A549 (cell line): ENCODE data around the gene HACL1. TPM values are rescaled to one million over a fixed set of nuclear protein-coding genes. Genes with fewer than 3 reads are reported as not detected.

ENCODE experiments used
- ATAC-seq, 2 experiments: fragments of 200-7000 bp in 1 of 2; fragments of >200 bp in 1 of 2; cut with Nextera tagmentation in 1 of 2; cut with Tn5 transposase in 1 of 2; 3 replicates each; pipeline versions ENCODE4 v1.8.0 to v1.9.1; 2018 to 2020; ENCODE audit warnings: mild to moderate bottlenecking in 1 of 2, moderate library complexity in 1 of 2
- CTCF ChIA-PET: fragments of 300-600 bp; sonication (Branson Sonifier 250); formaldehyde crosslinking; extraction: SDS; loops from one replicate; lab custom pipeline; 2021; ENCODE audit warnings: antibody characterized with exemption, inconsistent platforms; lab: Yijun Ruan, JAX
- POLR2A ChIA-PET: fragments of 350-600 bp; formaldehyde crosslinking; extraction: SDS; loops from one replicate; lab custom pipeline; 2021; ENCODE audit warnings: antibody characterized with exemption, inconsistent platforms; lab: Yijun Ruan, JAX
- DNase-seq, 2 experiments: peaks; one replicate each; pipeline versions ENCODE4 v3.0.0 to v3.0.0-alpha.2; 2011 to 2016; ENCODE audit warnings: low read depth in 1 of 2, low spot score in 1 of 2
- FAIRE-seq: peaks from 2 replicates; lab custom pipeline; 2011; peaks lifted over from hg19 to GRCh38; lab: Jason Lieb, UNC
- H3K27ac ChIP-seq, 2 experiments: fragments of >200 bp; sonication (Bioruptor Twin); formaldehyde crosslinking; 3 replicates each; pipeline ENCODE4 v1.5.1; 2016 to 2017
- H3K4me1 ChIP-seq: fragments of >200 bp; sonication (Bioruptor Twin); formaldehyde crosslinking; 3 replicates; pipeline ENCODE4 v1.6.1; 2016
- H3K4me2 ChIP-seq: fragments of >200 bp; sonication (Bioruptor Twin); formaldehyde crosslinking; 3 replicates; pipeline ENCODE4 v1.6.1; 2016
- H3K4me3 ChIP-seq: fragments of >200 bp; sonication (Bioruptor Twin); formaldehyde crosslinking; 3 replicates; pipeline ENCODE4 v1.5.1; 2016
- H3K9me3 ChIP-seq: fragments of >200 bp; sonication (Bioruptor Twin); formaldehyde crosslinking; 3 replicates; pipeline ENCODE4 v1.6.1; 2016
- BHLHE40 ChIP-seq: IDR thresholded peaks from 2 replicates; pipeline ENCODE4 v1.6.1; 2012; ENCODE audit warnings: low read depth, low read length, inconsistent platforms
- CBX8 ChIP-seq: fragments of 200-600 bp; sonication (generic); IDR thresholded peaks from 2 replicates; pipeline ENCODE4 v1.6.1; 2016
- CHD2 ChIP-seq: fragments of 150-350 bp; IDR thresholded peaks from 2 replicates; pipeline ENCODE4 v1.6.1; 2014; ENCODE audit warnings: low read length; ENCODE audit not compliant: partially characterized antibody
- CHD4 ChIP-seq: fragments of 200-600 bp; sonication (generic); IDR thresholded peaks from 2 replicates; pipeline ENCODE4 v1.6.1; 2016; ENCODE audit warnings: antibody characterized with exemption, mild to moderate bottlenecking, borderline replicate concordance
- EHF ChIP-seq: fragments of 250-450 bp; sonication (Bioruptor Pico); IDR thresholded peaks from 2 replicates; pipeline ENCODE4 v1.5.0; 2020; ENCODE audit warnings: mild to moderate bottlenecking
- EP300 ChIP-seq, 2 experiments: fragments of >200 bp; sonication (Bioruptor Twin); formaldehyde crosslinking; IDR thresholded peaks; 2 replicates in 1 of 2; 3 replicates in 1 of 2; pipeline ENCODE4 v1.6.1; 2016 to 2017
- FOSB ChIP-seq: fragments of 250-450 bp; sonication (Bioruptor Pico); IDR thresholded peaks from 2 replicates; pipeline ENCODE4 v1.5.0; 2020; ENCODE audit warnings: mild to moderate bottlenecking, moderate library complexity
- FOSL2 ChIP-seq, 2 experiments: fragments of 450-650 bp in 1 of 2; fragments of >200 bp in 1 of 2; sonication (Bioruptor Twin) in 1 of 2; formaldehyde crosslinking; IDR thresholded peaks; 2 replicates each; pipeline versions ENCODE4 v1.5.0 to v1.6.1; 2016 to 2020; ENCODE audit warnings: mild to moderate bottlenecking in 1 of 2, moderate library complexity in 1 of 2
- FOXS1 ChIP-seq: fragments of 250-450 bp; sonication (Bioruptor Pico); IDR thresholded peaks from 2 replicates; pipeline ENCODE4 v1.5.0; 2020; ENCODE audit warnings: mild to moderate bottlenecking, moderate library complexity
- HOXB13 ChIP-seq: fragments of 250-450 bp; sonication (Bioruptor Pico); IDR thresholded peaks from 2 replicates; pipeline ENCODE4 v1.5.0; 2020; ENCODE audit warnings: low read depth, mild to moderate bottlenecking, moderate library complexity
- HOXB5 ChIP-seq: fragments of 250-450 bp; sonication (Bioruptor Pico); IDR thresholded peaks from 2 replicates; pipeline ENCODE4 v1.5.0; 2020; ENCODE audit warnings: mild to moderate bottlenecking, moderate library complexity
- JUN ChIP-seq, 2 experiments: fragments of >200 bp; sonication (Bioruptor Twin); formaldehyde crosslinking; IDR thresholded peaks; 2 replicates in 1 of 2; 3 replicates in 1 of 2; pipeline ENCODE4 v1.6.1; 2016 to 2017
- KDM1A ChIP-seq: fragments of 200-600 bp; sonication (generic); IDR thresholded peaks from 2 replicates; pipeline ENCODE4 v1.6.1; 2016; ENCODE audit warnings: low read depth, mild to moderate bottlenecking
- KDM5A ChIP-seq: fragments of 200-600 bp; sonication (generic); IDR thresholded peaks from 2 replicates; pipeline ENCODE4 v1.6.1; 2016; ENCODE audit warnings: antibody characterized with exemption, mild to moderate bottlenecking
- MAFK ChIP-seq: fragments of 450-650 bp; IDR thresholded peaks from 2 replicates; pipeline ENCODE4 v1.6.1; 2014; ENCODE audit not compliant: partially characterized antibody
- MAZ ChIP-seq: fragments of 150-350 bp; IDR thresholded peaks from 2 replicates; pipeline ENCODE4 v1.6.1; 2014; ENCODE audit warnings: antibody characterized with exemption, low read depth, low read length, borderline replicate concordance
- PHF8 ChIP-seq: fragments of 200-600 bp; sonication (generic); IDR thresholded peaks from 2 replicates; pipeline ENCODE4 v1.6.1; 2016; ENCODE audit warnings: low read depth, mild to moderate bottlenecking, antibody characterized with exemption, moderate library complexity, borderline replicate concordance
- POLR2A ChIP-seq: IDR thresholded peaks from 2 replicates; pipeline ENCODE4 v1.6.1; 2012; ENCODE audit warnings: mild to moderate bottlenecking, low read length
- RARB ChIP-seq: fragments of 250-450 bp; sonication (Bioruptor Pico); IDR thresholded peaks from 2 replicates; pipeline ENCODE4 v1.8.0; 2021; ENCODE audit warnings: mild to moderate bottlenecking, moderate library complexity
- RCOR1 ChIP-seq: fragments of 150-350 bp; IDR thresholded peaks from 2 replicates; pipeline ENCODE4 v1.6.1; 2014; ENCODE audit warnings: antibody characterized with exemption, low read length, low read depth
- RNF2 ChIP-seq: fragments of 200-600 bp; sonication (generic); IDR thresholded peaks from 2 replicates; pipeline ENCODE4 v1.6.1; 2016; ENCODE audit warnings: low read depth, mild to moderate bottlenecking, antibody characterized with exemption, moderate library complexity, borderline replicate concordance
- SREBF2 ChIP-seq: fragments of 450-650 bp; IDR thresholded peaks from 2 replicates; pipeline ENCODE4 v1.6.1; 2014; ENCODE audit warnings: mild to moderate bottlenecking, moderate library complexity
- TP53 ChIP-seq: fragments of 250-450 bp; sonication (Bioruptor Pico); IDR thresholded peaks from 2 replicates; pipeline ENCODE4 v1.5.0; 2021; ENCODE audit warnings: mild to moderate bottlenecking, moderate library complexity
- ZC3H11A ChIP-seq: fragments of 450-650 bp; IDR thresholded peaks from 2 replicates; pipeline ENCODE4 v1.6.1; 2014; ENCODE audit warnings: antibody characterized with exemption, mild to moderate bottlenecking
- ZFP36 ChIP-seq: fragments of 450-650 bp; IDR thresholded peaks from 2 replicates; pipeline ENCODE4 v1.6.1; 2014; ENCODE audit warnings: borderline replicate concordance; ENCODE audit not compliant: partially characterized antibody
- WGBS: methylation state at CpG from one replicate; pipeline ENCODE4 v1.1.6; 2017; ENCODE audit errors: missing lambda C conversion rate; 5-methylcytosine and 5-hydroxymethylcytosine counted together
- polyA plus RNA-seq, 4 experiments: library from polyadenylated mRNA; depleted of rRNA in 3 of 4; stranded (reverse); fragments of >200 nt; fragmentation: RNase III in 1 of 4; extraction: RNeasy Plus Mini Kit Qiagen cat#74134 plus additional on column Dnase treatment in 1 of 4; gene quantifications; 2 replicates in 3 of 4; 3 replicates in 1 of 4; pipeline ENCODE4 v1.2.3, GENCODE V29; 2011 to 2017
- TF ChIP-seq, protein P1 (sequence below): IDR thresholded peaks from 2 replicates; pipeline ENCODE4 v1.6.1; 2012; ENCODE audit warnings: low read depth, borderline replicate concordance
- TF ChIP-seq, protein P2 (sequence below): fragments of 250-450 bp; sonication (Bioruptor Pico); IDR thresholded peaks from 2 replicates; pipeline ENCODE4 v1.5.0; 2021; ENCODE audit warnings: mild to moderate bottlenecking, moderate library complexity, borderline replicate concordance
- TF ChIP-seq, protein P3 (sequence below): fragments of >200 bp; sonication (Bioruptor Twin); formaldehyde crosslinking; IDR thresholded peaks from 2 replicates; pipeline ENCODE4 v1.6.1; 2016
- TF ChIP-seq, protein P4 (sequence below): fragments of 250-450 bp; sonication (Bioruptor Pico); IDR thresholded peaks from 2 replicates; pipeline ENCODE4 v1.5.0; 2020; ENCODE audit warnings: low read depth, mild to moderate bottlenecking, moderate library complexity
- TF ChIP-seq, protein P5 (sequence below): fragments of 200-600 bp; sonication (generic); IDR thresholded peaks from 2 replicates; pipeline ENCODE4 v1.6.1; 2016; ENCODE audit warnings: antibody characterized with exemption, mild to moderate bottlenecking, moderate library complexity
- TF ChIP-seq, protein P6 (sequence below): IDR thresholded peaks from 2 replicates; pipeline ENCODE4 v1.6.1; 2012

The HACL1 gene
- polyA plus RNA-seq, 2 of the 4 experiments (the other 2 are of a cell fraction) = 26.3 to 51.0 TPM

DNA sequence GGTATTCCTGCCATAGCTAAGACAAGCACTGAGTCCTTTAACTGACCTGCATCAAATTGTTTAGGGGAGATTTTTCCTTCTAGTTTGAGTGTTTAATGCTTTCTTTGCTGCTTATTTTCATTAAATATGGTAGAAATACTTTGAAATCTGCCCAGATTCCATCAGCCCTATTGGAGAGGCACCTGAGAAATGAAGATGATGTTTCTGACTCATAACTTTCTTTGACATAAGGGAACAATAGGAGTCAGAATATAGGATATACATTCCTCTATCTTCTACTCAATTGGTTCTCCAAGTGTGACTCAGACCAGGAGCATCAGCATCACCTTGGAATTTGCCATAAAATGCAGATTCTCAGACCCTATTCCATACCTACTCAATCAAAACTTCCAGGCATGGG, 27.6 kb upstream of the HACL1 start:
- POLR2A ChIA-PET = no interaction called here

DNA sequence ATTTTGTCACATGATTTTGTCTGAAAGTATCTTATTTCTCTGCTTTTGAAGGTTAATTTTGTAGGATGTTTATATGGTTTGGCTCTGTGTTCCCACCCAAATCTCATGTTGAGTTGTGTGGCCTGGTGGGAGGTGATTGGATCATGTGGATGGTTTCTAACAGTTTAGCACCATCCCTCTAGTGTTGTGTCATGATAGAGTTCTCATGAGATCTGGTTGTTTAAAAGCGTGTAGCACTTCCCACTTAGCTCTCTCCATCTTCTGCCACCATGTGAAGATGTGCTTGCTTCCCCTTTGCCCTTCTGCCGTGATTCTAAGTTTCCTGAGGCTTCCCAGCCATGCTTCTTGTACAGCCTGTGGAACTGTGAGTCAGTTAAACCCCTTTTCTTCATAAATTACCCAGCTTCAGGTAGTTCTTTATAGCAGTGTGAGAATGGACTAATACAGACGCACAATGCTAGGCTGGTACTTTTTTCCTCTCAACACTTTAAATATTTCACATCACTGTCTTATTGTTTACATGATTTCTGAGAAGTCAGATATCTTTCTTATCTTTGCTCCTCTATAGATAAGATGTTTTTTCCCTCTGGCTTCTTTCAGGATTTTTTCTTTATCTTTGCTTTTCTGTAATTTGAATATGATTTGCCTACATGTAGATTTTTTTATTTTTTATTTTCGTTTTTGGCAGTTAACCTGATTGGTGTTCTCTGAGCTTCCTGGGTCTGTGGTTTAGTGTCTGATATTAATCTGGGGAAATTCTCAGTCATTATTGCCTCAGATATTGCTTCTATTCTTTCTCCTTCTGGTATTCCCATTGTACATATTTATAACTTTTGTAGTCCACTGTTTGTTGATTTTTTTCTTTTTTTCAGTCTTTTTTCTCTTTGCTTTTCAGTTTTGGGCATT, 22.4 kb upstream of the HACL1 start:
- H3K27ac ChIP-seq = no peak overlapping the region
- DNase-seq (no peak), FAIRE-seq (no peak), ATAC-seq (no peak)
- WGBS = 70% methylated on average over 4 of the region's 4 CpGs
- H3K4me1 ChIP-seq = no peaks in the 10 kb centered on the region
- POLR2A ChIA-PET = no interaction called here
- H3K4me2 ChIP-seq = no peak overlapping the region
- no peak overlapping the region for H3K4me3 ChIP-seq
- no peaks in the 10 kb centered on the region for H3K9me3 ChIP-seq
- CTCF ChIA-PET = interaction anchor here (0.6 to 1.0 kb wide), 2 partner anchors 22 to 363 kb away, joined by 3 read pairs; partner anchors contain the start of genes BTD and HACL1
- TF ChIP-seq, protein P1, sequence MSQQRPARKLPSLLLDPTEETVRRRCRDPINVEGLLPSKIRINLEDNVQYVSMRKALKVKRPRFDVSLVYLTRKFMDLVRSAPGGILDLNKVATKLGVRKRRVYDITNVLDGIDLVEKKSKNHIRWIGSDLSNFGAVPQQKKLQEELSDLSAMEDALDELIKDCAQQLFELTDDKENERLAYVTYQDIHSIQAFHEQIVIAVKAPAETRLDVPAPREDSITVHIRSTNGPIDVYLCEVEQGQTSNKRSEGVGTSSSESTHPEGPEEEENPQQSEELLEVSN = no peak
- no peak for TF ChIP-seq KDM1A
- no peak for TF ChIP-seq RCOR1
- no peak for TF ChIP-seq KDM5A
- no peak for TF ChIP-seq ZFP36
- no peak for TF ChIP-seq BHLHE40
- TF ChIP-seq JUN (IDR thresholded peaks at IDR 0.05) = no peak
- TF ChIP-seq EP300 (IDR thresholded peaks at IDR 0.05) = no peak
- no peak for TF ChIP-seq HOXB5 (CRISPR knock-in tag)
- TF ChIP-seq RNF2 = no peak
- TF ChIP-seq, protein P2, sequence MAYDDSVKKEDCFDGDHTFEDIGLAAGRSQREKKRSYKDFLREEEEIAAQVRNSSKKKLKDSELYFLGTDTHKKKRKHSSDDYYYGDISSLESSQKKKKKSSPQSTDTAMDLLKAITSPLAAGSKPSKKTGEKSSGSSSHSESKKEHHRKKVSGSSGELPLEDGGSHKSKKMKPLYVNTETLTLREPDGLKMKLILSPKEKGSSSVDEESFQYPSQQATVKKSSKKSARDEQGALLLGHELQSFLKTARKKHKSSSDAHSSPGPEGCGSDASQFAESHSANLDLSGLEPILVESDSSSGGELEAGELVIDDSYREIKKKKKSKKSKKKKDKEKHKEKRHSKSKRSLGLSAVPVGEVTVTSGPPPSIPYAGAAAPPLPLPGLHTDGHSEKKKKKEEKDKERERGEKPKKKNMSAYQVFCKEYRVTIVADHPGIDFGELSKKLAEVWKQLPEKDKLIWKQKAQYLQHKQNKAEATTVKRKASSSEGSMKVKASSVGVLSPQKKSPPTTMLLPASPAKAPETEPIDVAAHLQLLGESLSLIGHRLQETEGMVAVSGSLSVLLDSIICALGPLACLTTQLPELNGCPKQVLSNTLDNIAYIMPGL (CRISPR knock-in tag) = no peak
- no peak for TF ChIP-seq CHD2
- TF ChIP-seq FOXS1 (CRISPR knock-in tag) = no peak
- TF ChIP-seq MAFK = no peak
- TF ChIP-seq PHF8 = no peak
- TF ChIP-seq TP53 (CRISPR knock-in tag) = no peak

More for the DNA sequence above, 27.6 kb upstream of the HACL1 start:
- H3K4me1 ChIP-seq = peaks cover 42% of the 10 kb centered on the region
- FAIRE-seq (no peak), ATAC-seq (no peak), DNase-seq (no peak)
- CTCF ChIA-PET = interaction anchor here (0.9 to 5.8 kb wide), 11 partner anchors 12 to 619 kb away, joined by 3 to 59 read pairs (median 6); no protein-coding TSS in a partner anchor
- H3K4me3 ChIP-seq = no peak overlapping the region
- H3K9me3 ChIP-seq = no peaks in the 10 kb centered on the region
- TF ChIP-seq SREBF2 (no peak), RARB (CRISPR knock-in tag) (no peak), CHD4 (no peak), ZC3H11A (no peak), FOXS1 (CRISPR knock-in tag) (no peak), HOXB13 (no peak), EHF (CRISPR knock-in tag) (no peak), MAZ (no peak), FOSL2 (IDR thresholded peaks at IDR 0.05) (no peak), FOSL2 (CRISPR knock-in tag; IDR thresholded peaks at IDR 0.05) (no peak), EP300 (IDR thresholded peaks at IDR 0.05) (no peak), POLR2A (no peak), CBX8 (no peak), FOSB (no peak), KDM1A (no peak)
- TF ChIP-seq, protein P3, sequence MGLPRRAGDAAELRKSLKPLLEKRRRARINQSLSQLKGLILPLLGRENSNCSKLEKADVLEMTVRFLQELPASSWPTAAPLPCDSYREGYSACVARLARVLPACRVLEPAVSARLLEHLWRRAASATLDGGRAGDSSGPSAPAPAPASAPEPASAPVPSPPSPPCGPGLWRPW = no peak
- TF ChIP-seq, protein P4, sequence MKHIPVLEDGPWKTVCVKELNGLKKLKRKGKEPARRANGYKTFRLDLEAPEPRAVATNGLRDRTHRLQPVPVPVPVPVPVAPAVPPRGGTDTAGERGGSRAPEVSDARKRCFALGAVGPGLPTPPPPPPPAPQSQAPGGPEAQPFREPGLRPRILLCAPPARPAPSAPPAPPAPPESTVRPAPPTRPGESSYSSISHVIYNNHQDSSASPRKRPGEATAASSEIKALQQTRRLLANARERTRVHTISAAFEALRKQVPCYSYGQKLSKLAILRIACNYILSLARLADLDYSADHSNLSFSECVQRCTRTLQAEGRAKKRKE (CRISPR knock-in tag) = no peak
- TF ChIP-seq, protein P5, sequence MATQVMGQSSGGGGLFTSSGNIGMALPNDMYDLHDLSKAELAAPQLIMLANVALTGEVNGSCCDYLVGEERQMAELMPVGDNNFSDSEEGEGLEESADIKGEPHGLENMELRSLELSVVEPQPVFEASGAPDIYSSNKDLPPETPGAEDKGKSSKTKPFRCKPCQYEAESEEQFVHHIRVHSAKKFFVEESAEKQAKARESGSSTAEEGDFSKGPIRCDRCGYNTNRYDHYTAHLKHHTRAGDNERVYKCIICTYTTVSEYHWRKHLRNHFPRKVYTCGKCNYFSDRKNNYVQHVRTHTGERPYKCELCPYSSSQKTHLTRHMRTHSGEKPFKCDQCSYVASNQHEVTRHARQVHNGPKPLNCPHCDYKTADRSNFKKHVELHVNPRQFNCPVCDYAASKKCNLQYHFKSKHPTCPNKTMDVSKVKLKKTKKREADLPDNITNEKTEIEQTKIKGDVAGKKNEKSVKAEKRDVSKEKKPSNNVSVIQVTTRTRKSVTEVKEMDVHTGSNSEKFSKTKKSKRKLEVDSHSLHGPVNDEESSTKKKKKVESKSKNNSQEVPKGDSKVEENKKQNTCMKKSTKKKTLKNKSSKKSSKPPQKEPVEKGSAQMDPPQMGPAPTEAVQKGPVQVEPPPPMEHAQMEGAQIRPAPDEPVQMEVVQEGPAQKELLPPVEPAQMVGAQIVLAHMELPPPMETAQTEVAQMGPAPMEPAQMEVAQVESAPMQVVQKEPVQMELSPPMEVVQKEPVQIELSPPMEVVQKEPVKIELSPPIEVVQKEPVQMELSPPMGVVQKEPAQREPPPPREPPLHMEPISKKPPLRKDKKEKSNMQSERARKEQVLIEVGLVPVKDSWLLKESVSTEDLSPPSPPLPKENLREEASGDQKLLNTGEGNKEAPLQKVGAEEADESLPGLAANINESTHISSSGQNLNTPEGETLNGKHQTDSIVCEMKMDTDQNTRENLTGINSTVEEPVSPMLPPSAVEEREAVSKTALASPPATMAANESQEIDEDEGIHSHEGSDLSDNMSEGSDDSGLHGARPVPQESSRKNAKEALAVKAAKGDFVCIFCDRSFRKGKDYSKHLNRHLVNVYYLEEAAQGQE = no peak
- TF ChIP-seq, protein P6, sequence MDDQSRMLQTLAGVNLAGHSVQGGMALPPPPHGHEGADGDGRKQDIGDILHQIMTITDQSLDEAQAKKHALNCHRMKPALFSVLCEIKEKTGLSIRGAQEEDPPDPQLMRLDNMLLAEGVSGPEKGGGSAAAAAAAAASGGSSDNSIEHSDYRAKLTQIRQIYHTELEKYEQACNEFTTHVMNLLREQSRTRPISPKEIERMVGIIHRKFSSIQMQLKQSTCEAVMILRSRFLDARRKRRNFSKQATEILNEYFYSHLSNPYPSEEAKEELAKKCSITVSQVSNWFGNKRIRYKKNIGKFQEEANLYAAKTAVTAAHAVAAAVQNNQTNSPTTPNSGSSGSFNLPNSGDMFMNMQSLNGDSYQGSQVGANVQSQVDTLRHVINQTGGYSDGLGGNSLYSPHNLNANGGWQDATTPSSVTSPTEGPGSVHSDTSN = no peak
- H3K4me2 ChIP-seq = no peak overlapping the region
- peak overlapping the region; percentile 75 to 95; a peak in 3 of 6 replicates for H3K27ac ChIP-seq
